ENCODE data around the gene CUEDC1. TPM values are rescaled to one million over a fixed set of nuclear protein-coding genes. Genes with fewer than 3 reads are reported as not detected.

CUEDC1 gene
- total and polyA plus RNA-seq, 2 of the 4 experiments (the other 2 are of a cell fraction), result 4.1 to 21.2 TPM

DNA sequence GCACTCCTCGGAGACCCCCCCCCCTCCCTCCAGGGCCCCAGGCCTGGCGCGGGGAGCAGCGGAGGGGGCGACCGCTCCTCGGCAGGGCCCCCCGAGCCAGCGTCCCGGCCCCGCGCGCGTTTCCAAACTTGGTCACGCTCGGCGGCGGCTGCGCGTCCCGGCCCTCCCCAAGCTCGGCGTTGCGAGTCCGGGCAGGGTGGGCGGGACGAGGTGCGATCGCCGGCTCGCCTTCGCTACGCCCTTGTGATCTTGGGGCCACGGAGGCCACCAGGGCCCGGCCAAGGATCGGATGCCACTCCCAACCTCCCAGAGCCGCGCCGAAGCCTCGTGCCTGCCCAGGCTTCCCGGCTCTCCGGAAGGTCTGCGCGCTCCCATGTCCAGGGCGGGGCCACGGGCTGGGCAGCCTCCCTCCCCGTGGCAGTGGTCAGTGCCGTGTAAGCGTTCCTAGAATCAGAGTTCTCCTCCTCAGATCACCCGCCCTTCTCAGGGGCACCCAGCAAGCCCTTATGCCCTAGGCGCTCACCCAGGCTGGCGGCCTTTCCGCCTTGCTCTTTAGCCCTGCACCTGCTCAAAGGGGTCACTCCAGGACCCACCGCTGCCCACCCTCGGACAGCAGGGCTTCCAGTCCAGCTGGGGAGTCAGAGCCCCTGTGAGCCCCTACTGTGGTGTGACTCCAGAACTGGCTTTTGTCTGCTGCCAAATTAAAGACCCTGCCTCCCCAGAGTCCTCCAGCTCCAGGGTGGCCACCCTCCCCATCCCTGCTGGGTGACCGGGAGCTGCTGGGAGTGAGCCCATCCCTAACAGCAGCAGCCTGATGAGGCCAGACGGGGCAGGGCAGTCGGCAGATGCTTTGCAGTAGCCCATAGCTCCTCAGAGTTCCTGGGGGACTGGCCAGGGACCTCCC is 93.2 kb downstream of the CUEDC1 start:
- peak overlapping the region; percentile 69 for H3K23ac ChIP-seq (ENCODE audit: low read depth, low read length)
- peak overlapping the region; percentile 75 for H3K27ac ChIP-seq (ENCODE audit: insufficient read depth, low read length)
- in situ Hi-C loops (cut with MboI; ENCODE audit: low sequenced_read_pairs), result loop anchor here (25.0 kb wide), 1 partner anchor 475 kb away; the partner anchor contains the start of gene TSPOAP1

More for the DNA sequence above, 93.2 kb downstream of the CUEDC1 start:
- no TSS peak for BruUV-seq (replicated peaks)
- Histone ChIP-seq H3K9me1 (ENCODE audit: insufficient read depth, low read length) (peaks cover 2% of the 10 kb centered on the region), H3K14ac (replicated peaks; ENCODE audit: low read depth, low read length) (peak overlapping the region; percentile 70), H3K79me1 (ENCODE audit: low read depth in 1 of 2, low read length in 2 of 2) (peaks cover 1 to 9% of the 10 kb centered on the region in 2 experiments; a peak in 2 of 4 replicates), H4K8ac (ENCODE audit: low read depth in 2 of 2, low read length in 2 of 2) (peak overlapping the region; percentile 23 to 84; a peak in 3 of 4 replicates), H2AK9ac (replicated peaks; ENCODE audit: low read depth, low read length, poor library complexity) (peak overlapping the region; percentile 85), H3K18ac (ENCODE audit: low read depth, low read length) (peak overlapping the region; percentile 55; the same call in 1 of the 2 replicates), H3K4me1 (ENCODE audit: control insufficient read depth, insufficient read depth, low read length) (peaks cover 18% of the 10 kb centered on the region), H3K4me3 (ENCODE audit: insufficient read depth, low read depth, low read length) (peak overlapping the region; percentile 28), H3K56ac (ENCODE audit: extremely low read depth, insufficient read depth, low read length) (no peak overlapping the region), H3K4me2 (ENCODE audit: low read depth, low read length) (peak overlapping the region; percentile 63), H2BK120ac (ENCODE audit: low read depth, low read length) (peak overlapping the region; percentile 51), H3K9ac (ENCODE audit: low read depth, low read length) (peak overlapping the region; percentile 63), H2BK20ac (ENCODE audit: low read depth, low read length) (no peak overlapping the region; the same call in 1 of the 2 replicates), H3K9me3 (ENCODE audit: control insufficient read depth, insufficient read depth, low read length) (no peaks in the 10 kb centered on the region), H4K91ac (ENCODE audit: insufficient read depth, low read depth, low read length) (peak overlapping the region; percentile 79), H3K36me3 (ENCODE audit: control insufficient read depth, insufficient read depth, low read length) (peaks cover 13% of the 10 kb centered on the region), H3K27me3 (ENCODE audit: control insufficient read depth, insufficient read depth, low read length) (no peaks in the 10 kb centered on the region), H3K4ac (ENCODE audit: low read depth, low read length) (peak overlapping the region; percentile 69), H4K5ac (ENCODE audit: low read depth, low read length) (peak overlapping the region; percentile 42), H2AK5ac (ENCODE audit: low read depth, low read length) (peak overlapping the region; percentile 93), H4K20me1 (ENCODE audit: insufficient read depth, low read length) (no peaks in the 10 kb centered on the region), H2AFZ (replicated peaks; ENCODE audit: low read length, poor library complexity) (peak overlapping the region; percentile 87), H2BK15ac (ENCODE audit: low read depth, low read length) (peak overlapping the region; percentile 29; the same call in 1 of the 3 replicates), H2BK5ac (ENCODE audit: low read depth, low read length, poor library complexity, severe bottlenecking) (peak overlapping the region; percentile 35)
- peak; percentile 41; the same call in 1 of the 2 replicates for TF ChIP-seq MAZ (IDR thresholded peaks at IDR 0.05; ENCODE audit: borderline replicate concordance, low read depth, low read length)
- TF ChIP-seq MXI1 (IDR thresholded peaks at IDR 0.05; ENCODE audit: borderline replicate concordance, low read depth, low read length), result peak; percentile 29; the same call in 1 of the 2 replicates
- TF ChIP-seq POLR2A (IDR thresholded peaks at IDR 0.05; ENCODE audit: low read depth, low read length), result no peak
- 17% methylated on average over 28 of the region's 58 CpGs; no CpG with 5 or more reads in 1 of the 2 experiments for WGBS, 2 experiments (ENCODE audit: extremely low coverage in 2 of 2, insufficient read length in 1 of 2)
- dilution Hi-C loops (cut with HindIII; ENCODE audit: low sequenced_read_pairs, unreplicated experiment) (loop anchor here (25.0 kb wide), 1 partner anchor 125 kb away; the partner anchor contains the start of gene VEZF1), intact Hi-C loops (cut with micrococcal nuclease) (loop anchor here (1.0 kb wide), 1 partner anchor 13 kb away; no protein-coding TSS in a partner anchor)
- POLR2A ChIA-PET (ENCODE audit: unreplicated experiment), result interaction anchor here (1.3 kb wide), 1 partner anchor 13 kb away, joined by 5 read pairs; no protein-coding TSS in a partner anchor
- DNase-seq, result no peak
- ATAC-seq (ENCODE audit: low read depth), result peak; percentile 64
- CTCF ChIA-PET, result interaction anchor here (0.9 to 1.4 kb wide), 2 partner anchors 31 to 137 kb away, joined by 6 read pairs; no protein-coding TSS in a partner anchor

Data from IMR-90 (cell line).